Mesendoderm (in vitro differentiated cells): ENCODE measurements around the gene MYLIP.

Experiments used
- DNase-seq: peaks from one replicate; pipeline ENCODE4 v3.0.0; 2013
- H2AK5ac ChIP-seq: 2 replicates; pipeline ENCODE4 v1.6.1; 2013; ENCODE audit warnings: low read length, inconsistent platforms
- H2BK120ac ChIP-seq: 2 replicates; pipeline ENCODE4 v1.6.1; 2013; ENCODE audit warnings: low read depth, mild to moderate bottlenecking, low read length, moderate library complexity, mixed read lengths
- H2BK15ac ChIP-seq: replicated peaks from 2 replicates; pipeline ENCODE4 v1.6.1; 2013; ENCODE audit warnings: low read depth, mild to moderate bottlenecking, moderate library complexity
- H2BK5ac ChIP-seq: 2 replicates; pipeline ENCODE4 v1.6.1; 2013; ENCODE audit warnings: low read length, inconsistent platforms
- H3K18ac ChIP-seq: 2 replicates; pipeline ENCODE4 v1.6.1; 2013; ENCODE audit warnings: mild to moderate bottlenecking, low read length, mixed read lengths
- H3K23ac ChIP-seq: one replicate; pipeline ENCODE4 v1.6.1; 2013; ENCODE audit warnings: low read length
- H3K27ac ChIP-seq: 2 replicates; pipeline ENCODE4 v1.5.1; 2013; ENCODE audit warnings: low read depth, mild to moderate bottlenecking, inconsistent platforms, low read length, moderate library complexity
- H3K27me3 ChIP-seq: 2 replicates; pipeline ENCODE4 v1.6.1; 2013; ENCODE audit warnings: low read length, control low read depth, mild to moderate bottlenecking, inconsistent platforms; ENCODE audit not compliant: insufficient read depth, poor library complexity
- H3K36me3 ChIP-seq: 2 replicates; pipeline ENCODE4 v1.6.1; 2013; ENCODE audit warnings: low read length, inconsistent platforms; ENCODE audit not compliant: control insufficient read depth, insufficient read depth
- H3K4ac ChIP-seq: one replicate; pipeline ENCODE4 v1.6.1; 2013; ENCODE audit warnings: low read depth, mild to moderate bottlenecking, low read length, moderate library complexity
- H3K4me1 ChIP-seq: 2 replicates; pipeline ENCODE4 v1.6.1; 2013; ENCODE audit warnings: low read depth, low read length, inconsistent platforms; ENCODE audit not compliant: control insufficient read depth
- H3K4me2 ChIP-seq: 2 replicates; pipeline ENCODE4 v1.6.1; 2013; ENCODE audit warnings: low read length
- H3K4me3 ChIP-seq: 2 replicates; pipeline ENCODE4 v1.5.1; 2013; ENCODE audit warnings: mild to moderate bottlenecking, low read length
- H3K56ac ChIP-seq: one replicate; pipeline ENCODE4 v1.6.1; 2013; ENCODE audit warnings: low read length
- H3K79me1 ChIP-seq: 2 replicates; pipeline ENCODE4 v1.6.1; 2013; ENCODE audit warnings: low read length, inconsistent platforms
- H3K79me2 ChIP-seq: 2 replicates; pipeline ENCODE4 v1.6.1; 2013; ENCODE audit warnings: mild to moderate bottlenecking, low read length; ENCODE audit not compliant: control insufficient read depth, insufficient read depth
- H3K9ac ChIP-seq: 2 replicates; pipeline ENCODE4 v1.6.1; 2013; ENCODE audit warnings: low read length, inconsistent platforms
- H4K5ac ChIP-seq: one replicate; pipeline ENCODE4 v1.6.1; 2013; ENCODE audit warnings: low read length
- H4K8ac ChIP-seq: one replicate; pipeline ENCODE4 v1.6.1; 2013; ENCODE audit warnings: low read depth, mild to moderate bottlenecking, control low read depth, low read length, moderate library complexity
- WGBS: extraction: QIAGEN DNeasy Blood & Tissue Kit; methylation state at CpG from one replicate; pipeline ENCODE4 v1.1.7; 2013; ENCODE audit warnings: low lambda C conversion rate, missing lambda C conversion rate; ENCODE audit not compliant: insufficient coverage; ENCODE audit errors: extremely low coverage; 5-methylcytosine and 5-hydroxymethylcytosine counted together
- small RNA-seq: library from polyadenylated mRNA; stranded (forward); fragments of <200 nt; extraction: miRNeasy Mini kit (QIAGEN cat#:217004); gene quantifications from one replicate; pipeline ENCODE3, GENCODE V24; 2013; ENCODE audit not compliant: insufficient read depth

Gene MYLIP

DNA sequence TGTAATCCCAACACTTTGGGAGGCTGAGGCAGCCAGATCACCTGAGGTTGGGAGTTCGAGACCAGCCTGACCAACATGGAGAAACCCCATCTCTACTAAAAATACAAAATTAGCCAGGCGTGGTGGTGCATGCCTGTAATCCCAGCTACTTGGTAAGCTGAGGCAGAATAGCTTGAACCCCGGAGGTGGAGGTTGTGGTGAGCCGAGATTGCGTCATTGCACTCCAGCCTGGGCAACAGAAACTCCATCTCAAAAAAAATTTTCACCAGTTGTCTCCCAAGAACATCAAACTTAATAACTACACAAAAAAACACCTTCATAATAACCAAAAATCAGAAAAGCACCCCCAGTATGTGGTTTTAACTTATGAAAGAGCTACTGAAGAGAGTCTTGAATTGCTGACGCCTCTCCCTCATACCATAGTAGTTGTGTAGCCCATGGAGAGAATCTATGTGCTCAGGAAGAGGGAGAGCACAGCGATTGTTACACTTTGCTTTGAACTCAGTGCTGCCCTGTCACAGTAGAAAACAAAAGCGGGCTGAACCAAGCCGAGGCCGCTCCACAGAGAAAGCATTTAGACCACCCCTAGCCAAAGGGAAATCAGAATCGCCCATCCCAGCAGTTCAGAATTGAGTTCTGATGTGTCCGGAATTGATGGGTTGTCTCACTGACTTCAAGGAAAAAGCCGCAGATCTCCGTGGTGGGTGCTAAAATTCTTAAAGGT is 67.5 kb downstream of the MYLIP start:
- Histone ChIP-seq H3K4ac (no peak overlapping the region), H2BK120ac (no peak overlapping the region), H3K27ac (no peak overlapping the region), H2AK5ac (no peak overlapping the region), H3K18ac (no peak overlapping the region), H3K23ac (no peak overlapping the region), H3K4me1 (no peaks in the 10 kb centered on the region), H4K8ac (no peak overlapping the region), H3K79me1 (no peaks in the 10 kb centered on the region), H3K79me2 (no peaks in the 10 kb centered on the region), H3K36me3 (no peaks in the 10 kb centered on the region), H3K4me3 (no peak overlapping the region), H2BK15ac (no peak overlapping the region), H3K9ac (no peak overlapping the region), H3K27me3 (no peaks in the 10 kb centered on the region), H3K4me2 (no peak overlapping the region), H4K5ac (no peak overlapping the region), H2BK5ac (no peak overlapping the region), H3K56ac (no peak overlapping the region)
- no peak for DNase-seq
- WGBS, result no CpG with 5 or more reads among the region's 14 CpGs

DNA sequence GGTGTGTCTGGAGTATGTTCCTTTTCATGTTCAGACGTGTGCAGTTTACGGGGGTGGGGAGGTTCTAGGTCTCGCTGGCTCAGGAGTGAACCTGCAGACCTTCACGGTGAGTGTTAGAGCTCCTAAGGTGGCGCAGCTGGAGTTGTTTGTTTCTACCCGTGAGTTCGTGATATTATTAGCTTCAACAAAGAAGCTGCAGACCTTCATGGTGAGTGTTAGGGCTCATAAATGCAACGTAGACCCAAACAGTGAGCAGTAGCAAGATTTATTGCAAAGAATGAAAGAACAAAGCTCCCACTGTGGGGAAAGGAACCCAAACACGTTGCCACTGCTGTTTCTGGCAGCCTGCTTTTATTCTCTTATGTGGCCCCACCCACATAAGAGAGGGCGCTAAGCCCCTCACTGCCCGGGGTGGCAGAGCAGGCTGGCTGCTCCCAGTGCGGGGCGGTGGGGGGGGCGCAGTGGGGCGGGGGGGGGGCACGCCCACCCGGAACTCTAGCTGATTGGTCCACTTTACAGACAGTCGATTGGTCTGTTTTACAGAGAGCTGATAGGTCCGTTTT is 68.2 kb downstream of the MYLIP start:
- Histone ChIP-seq H3K79me2 (no peaks in the 10 kb centered on the region), H3K27me3 (no peaks in the 10 kb centered on the region), H2BK5ac (no peak overlapping the region), H4K5ac (no peak overlapping the region), H3K27ac (no peak overlapping the region), H3K4me2 (no peak overlapping the region), H3K36me3 (no peaks in the 10 kb centered on the region), H3K18ac (no peak overlapping the region), H3K4ac (no peak overlapping the region), H4K8ac (no peak overlapping the region), H3K4me3 (no peak overlapping the region), H3K79me1 (no peaks in the 10 kb centered on the region), H2BK15ac (no peak overlapping the region), H3K4me1 (no peaks in the 10 kb centered on the region), H3K9ac (no peak overlapping the region), H3K56ac (no peak overlapping the region), H3K23ac (no peak overlapping the region), H2AK5ac (no peak overlapping the region), H2BK120ac (no peak overlapping the region)
- WGBS, result no CpG with 5 or more reads among the region's 19 CpGs
- DNase-seq, result no peak

Small RNA genes within 50 kb of the gene (small RNA-seq; reads per million reads assigned to genes)
- 0.90 reads per million for gene MIR4639
